Stimulated activated CD8-positive, alpha-beta memory T cell treated with anti-CD3 and anti-CD28 coated beads, Interleukin-15, amount 100 ng/mL, for 24 hours (primary cell): ENCODE results near the gene RBM38.

Experiments
- DNase-seq: peaks from one replicate; pipeline ENCODE4 v3.0.0-alpha.2; 2020; ENCODE audit warnings: low read depth

The RBM38 gene

DNA sequence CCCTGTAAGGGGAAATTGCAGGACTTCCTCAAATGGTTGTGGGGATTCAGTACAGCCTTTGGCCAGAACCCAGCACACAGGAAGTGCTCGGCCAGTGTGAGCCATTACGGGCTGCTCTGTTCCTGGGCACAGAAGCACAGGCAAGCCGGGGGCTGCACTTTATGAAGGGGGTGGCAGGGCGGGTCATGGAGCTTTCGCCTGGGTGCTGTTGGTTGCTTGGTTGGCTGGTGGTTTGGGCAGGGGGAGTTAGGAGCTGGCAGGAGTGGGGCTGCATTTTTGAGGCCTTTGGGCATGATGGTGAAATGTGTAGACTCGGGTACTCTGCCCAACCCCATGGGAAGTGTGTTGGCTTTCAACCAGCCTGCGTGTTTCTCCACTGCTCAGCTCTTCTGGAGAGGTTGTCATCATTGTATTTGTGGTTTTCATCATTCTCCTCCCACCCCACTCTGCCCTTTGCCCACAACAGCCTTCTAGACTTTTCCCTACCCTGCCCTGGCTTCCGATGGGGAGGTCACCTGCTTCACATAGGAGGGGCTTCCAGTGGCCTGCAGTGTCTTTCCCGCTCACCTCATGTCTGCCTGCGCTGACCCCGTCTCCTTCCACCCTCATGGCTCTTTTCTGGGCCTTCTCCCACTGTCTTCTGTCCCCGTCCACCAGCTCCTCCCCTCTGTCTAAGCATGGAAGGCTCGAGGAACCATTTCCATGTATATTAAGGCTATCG lies 16.1 kb upstream of the RBM38 start:
- no peak for DNase-seq

DNA sequence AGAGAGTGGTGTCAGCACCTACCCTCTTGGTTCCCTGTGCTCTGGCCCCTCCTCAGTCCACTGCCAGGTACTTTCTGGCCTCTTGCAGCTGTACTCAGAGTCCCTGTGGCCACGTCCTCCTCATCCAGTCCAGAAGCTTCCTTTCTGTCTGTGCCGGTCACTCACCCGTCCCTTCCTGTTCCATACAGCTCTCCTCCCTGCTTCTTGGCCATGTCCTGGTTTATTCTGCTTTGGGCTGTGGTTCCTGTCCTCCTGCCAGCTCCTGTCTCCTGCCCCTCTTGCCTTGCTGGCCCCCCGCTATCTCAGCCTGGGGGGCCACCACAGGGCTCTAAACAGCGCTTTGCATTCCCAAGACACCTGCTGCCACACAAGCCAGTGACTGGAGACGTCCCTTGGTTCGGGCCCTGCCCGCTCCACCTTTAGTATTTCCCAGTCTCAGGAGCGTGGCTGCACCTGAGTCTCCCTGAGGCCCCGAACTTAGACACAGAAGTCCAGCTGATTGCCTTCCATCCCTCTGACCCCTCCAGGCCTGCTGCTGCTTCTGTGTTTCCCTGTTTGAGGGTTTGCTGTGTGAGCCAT lies 15.5 kb upstream of the RBM38 start:
- no peak for DNase-seq

DNA sequence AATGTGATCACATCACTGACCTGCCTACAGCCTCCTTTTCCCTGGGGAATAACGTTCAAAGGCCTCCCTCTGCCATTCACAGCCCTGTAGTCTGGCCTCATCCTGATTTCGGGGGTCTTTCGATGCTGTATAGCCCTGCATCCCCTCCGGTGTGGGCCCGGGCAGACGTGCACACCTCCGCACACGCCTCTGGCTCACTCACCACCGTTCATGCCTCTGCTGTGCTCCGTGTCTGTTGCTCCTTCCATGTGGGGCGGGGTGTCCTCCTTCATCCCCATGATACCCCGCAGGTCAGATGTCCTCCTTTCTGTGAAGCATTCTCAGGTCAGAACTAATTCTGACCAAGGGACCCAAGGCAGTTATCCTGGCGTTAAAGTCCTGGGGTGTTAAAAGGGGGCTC lies 13.8 kb upstream of the RBM38 start:
- DNase-seq = no peak

DNA sequence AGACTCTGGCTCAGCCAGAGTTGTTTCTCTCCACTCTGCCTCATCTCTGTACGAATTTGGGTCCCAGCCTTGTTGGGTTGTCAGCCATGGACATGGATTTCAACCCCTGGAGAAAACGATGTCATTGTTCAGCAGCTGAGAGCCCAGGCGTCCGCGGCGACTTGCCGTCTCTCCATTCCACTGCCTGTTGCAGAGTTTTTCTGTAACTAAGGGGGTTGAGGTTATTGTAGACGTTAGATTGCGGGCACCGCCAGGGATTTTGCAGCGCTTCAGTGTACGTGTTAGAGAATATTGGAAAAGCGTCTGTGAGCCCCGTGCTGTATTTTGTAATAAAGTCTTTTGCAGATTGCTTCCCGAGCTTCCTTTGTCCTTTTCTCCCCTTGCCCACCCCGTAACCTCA lies 13.1 kb upstream of the RBM38 start:
- no peak for DNase-seq

DNA sequence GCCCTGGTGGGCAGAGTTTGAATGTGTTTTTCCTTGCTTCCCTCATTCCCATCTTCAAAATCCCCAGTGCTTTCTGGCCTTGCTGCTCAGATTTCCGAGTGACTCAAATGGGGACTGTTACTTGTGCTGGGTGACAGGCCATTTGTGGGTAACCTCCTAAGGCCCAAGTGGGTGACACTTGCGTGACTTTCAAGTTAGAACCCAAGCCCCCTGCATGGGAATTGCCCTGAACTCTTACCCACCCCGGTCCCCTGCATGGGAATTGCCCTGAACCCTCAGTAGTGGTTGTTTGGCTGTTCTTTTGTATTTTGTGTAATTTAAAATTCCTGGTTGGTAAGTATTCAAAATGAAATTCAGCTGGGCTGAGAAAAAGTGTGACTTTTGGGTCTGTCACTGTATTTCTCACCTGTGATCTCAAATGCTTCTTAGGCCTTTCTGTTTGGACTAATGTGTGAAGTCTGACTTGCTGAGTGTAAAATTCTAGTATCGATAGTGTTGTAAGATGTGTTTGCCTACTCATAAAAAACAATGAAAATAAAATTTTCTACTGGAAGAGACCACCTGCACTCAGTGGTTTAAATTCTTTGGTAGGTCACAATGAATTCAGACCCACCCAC lies 12.4 kb upstream of the RBM38 start:
- no peak for DNase-seq

DNA sequence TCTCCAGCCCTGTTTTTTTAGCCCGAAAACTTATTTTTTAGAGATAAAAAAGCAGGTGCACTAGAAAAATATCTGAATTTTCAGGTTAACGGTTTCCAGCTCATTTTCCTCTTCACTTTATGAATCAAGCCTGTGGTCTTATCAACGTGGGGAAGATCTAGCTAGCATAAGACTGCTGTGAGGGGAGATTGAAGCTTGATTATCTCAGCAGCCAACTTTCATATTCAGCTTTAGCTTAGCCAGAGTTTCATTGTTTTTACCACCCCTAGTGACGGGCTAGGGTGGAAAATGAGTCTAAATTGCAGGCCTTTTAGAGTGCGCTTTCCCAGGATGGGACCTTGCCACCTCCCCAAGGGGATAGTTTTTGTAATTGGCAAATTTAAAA lies 11.9 kb upstream of the RBM38 start:
- DNase-seq = no peak

DNA sequence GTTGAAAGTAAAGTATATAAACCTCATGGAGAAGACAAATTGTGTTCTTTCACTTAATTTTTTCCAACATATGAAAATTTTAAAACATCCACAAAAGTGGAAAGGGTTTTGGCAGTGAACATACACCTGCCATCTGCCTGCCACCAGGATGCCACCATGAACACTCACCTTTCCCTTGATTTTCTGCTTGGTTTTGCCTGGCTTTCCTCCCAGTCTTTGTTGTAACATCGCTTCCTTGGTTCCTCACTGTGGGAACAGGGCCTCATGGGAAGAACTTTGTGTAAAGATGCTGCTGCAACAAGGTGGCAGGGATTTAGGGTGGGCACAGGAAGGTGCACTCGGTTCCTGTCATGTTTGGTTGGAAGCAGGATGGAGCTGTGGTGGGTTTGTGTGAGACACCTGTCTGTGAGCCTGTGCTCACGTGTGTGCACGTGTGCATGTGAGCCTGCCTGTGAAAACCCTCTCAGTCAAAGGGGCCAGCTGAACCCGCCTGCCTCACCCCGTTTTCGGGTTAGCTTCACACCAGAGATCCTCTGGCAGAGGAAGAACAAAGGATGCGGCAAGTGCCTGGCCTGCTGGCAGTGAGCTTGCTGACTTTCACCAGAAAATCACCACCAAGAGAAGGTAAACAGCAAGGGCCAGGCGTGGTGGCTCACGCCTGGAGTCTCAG lies 11.0 kb upstream of the RBM38 start:
- no peak for DNase-seq

DNA sequence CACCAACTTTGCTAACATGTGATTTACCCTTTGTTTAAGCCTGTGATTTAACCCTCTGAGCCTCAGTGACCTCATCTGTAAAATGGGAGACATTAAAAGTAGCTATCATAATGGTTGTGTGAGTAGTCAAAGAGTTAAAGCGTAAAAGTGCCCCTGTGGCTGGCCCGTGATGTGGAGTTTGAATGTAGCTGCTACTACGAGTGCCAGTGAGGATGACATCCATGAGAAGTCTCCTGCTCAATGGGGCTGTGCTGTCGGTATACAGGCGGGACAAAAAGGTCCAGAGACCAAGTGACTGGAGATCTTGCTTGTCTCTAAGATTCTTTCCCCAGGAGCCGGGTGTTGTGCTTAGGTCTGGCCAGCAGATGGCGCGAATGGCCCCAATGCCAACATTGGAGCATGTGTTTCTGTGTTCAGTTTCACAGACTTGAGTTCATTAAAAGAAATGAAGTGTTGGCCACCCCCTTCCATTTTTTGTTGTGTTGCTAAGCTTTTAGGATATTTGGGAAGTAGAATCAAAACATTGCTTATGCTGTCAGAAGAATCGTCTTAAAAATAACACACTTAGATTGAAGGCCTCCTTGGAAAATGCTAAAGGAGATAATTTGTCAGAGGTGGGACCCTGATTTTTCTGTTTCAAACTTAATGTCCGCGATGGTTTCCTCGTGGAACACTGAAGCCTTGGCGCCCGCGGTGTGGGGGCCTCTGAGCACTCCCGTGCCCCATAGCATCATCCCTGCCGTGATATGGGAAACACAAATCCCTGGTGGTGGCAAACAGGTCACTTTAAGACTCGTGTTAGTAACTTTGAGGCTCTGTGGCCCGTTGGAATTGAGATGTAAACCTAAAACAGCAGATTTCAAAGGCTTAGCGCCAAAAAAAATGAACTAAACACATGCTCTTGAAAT lies 9.3 kb upstream of the RBM38 start:
- DNase-seq = peak; percentile 68

DNA sequence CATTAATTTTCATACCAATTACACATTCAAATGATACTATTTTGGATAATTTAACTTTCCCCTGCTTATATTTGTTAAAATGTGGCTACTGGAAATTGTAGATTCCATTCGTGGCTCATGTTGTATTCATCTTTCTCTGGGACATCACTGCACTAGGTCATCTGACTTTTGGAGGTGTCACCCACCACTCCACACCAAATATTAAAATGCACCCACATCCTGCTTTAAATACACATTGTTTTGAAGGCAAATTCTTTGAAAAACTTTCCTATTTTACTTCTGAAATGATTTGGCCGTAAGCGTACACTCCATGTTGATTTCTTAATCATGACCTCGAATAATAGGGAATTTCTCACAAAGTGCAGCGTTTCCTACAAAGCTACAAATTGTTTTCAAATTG lies 8.7 kb upstream of the RBM38 start:
- DNase-seq = no peak

DNA sequence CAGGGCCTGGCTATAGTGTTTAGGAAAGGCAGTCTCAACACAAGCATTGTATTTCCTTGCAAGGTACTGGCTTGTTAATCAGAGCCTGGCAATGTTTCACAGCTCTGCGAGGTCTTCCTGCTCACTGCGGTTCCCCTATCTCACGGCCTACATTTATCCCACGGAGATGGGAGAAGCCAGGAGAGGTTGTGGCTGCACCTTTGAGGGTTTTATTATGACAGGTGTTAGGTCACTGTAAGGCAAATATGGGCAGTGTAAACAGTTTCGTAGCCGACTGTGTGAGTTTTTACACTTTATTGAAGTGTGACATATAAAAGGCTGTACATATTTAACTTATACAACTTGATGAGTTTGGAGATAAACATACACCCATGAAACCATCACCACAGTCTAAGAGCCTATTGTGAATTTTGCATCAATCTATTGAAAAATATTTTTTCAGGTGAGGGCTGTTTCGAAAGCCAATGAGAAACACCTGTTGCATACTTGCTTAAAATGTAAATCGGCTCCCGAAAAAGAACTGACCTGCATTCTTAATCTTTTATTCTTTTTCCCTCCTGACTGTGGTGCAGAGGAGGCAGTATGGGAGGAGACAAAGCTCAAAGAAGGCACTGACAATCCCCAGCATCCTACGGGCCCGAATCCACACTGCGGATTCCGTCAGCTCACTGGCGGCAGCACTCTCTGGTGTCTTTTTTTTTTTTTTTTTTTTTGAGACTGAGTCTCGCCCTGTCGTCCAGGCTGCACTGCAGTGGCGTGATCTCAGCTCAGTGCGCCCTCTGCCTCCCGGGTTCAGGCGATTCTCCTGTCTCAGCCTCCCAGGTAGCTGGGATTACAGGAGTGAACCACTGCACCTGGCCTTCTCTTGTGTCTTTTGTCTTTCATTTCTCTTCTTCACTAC lies 7.5 kb upstream of the RBM38 start:
- no peak for DNase-seq

DNA sequence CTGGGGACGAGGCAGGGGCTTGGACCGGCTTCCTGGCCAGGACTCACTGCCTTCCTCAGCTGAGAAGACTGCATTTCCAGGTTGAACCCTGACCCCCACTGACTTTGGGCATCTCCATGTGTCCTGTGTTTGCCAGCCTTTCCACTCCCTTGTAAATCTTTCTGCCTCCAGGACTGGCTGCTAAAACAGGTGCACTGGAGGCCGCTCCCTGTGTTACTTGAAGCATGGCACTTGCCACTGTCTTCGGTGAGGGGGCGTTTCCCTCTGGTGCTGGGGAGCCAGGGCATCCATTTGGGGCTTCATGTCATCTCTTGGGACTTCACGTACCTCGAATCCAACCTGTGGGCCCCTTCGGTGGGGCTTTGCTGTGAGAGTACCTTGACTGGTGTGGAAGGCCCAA lies 6.7 kb upstream of the RBM38 start:
- no peak for DNase-seq

DNA sequence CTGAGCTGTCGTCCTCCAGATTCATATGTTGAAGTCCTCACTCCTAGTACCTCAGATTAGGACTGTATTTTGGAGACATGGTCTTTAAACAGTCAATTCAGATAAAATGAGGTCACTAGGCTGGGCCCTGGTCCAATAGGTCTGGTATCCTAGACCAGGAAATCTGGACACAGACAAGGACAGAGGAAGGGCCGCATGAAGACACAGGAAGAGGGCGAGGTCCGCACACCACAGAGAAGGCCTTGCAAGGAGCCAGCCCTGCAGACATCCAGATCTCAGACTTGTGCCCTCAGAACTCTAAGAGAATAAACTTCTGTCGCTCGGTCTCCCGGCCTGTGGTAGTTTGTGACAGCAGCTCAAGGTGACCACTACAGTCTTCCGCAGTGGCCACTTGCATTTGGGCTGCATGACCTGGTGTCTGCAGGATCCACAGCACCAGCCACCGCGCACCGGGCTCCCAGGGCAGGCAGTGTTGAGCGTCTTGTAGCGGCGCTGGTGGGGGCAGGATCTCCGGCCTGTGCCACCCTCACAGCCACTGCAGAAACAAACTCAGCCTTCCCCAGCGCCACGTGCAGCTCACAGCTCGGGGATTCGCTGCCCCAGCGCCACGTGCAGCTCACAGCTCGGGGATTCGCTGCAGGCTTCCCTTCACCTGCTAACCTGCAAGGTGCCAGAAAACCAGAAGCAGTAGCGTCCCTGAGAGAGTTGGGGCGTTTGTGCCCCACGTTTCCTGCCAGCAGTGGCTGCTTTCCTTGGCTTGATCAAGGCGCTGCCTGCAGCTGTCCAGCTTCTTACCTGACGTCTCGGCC lies 6.0 kb upstream of the RBM38 start:
- no peak for DNase-seq

DNA sequence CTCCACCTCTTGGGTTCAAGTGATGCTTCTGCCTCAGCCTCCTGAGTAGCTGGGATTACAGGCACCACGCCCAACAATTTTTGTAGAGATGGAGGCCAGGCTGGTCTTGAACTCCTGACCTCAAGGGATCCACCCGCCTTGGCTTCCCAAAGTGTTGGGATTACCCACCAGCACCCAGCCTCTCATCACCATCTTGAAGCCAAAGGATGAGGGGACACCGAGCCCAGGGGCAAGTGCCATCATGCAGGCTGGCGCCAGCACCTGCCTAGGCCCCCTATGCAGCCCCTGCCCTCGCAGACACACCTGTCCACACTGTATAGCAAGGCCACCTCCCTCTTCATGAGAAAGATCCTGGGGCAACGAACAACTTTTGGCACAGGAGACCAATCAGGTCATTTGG lies 5.3 kb upstream of the RBM38 start:
- no peak for DNase-seq

DNA sequence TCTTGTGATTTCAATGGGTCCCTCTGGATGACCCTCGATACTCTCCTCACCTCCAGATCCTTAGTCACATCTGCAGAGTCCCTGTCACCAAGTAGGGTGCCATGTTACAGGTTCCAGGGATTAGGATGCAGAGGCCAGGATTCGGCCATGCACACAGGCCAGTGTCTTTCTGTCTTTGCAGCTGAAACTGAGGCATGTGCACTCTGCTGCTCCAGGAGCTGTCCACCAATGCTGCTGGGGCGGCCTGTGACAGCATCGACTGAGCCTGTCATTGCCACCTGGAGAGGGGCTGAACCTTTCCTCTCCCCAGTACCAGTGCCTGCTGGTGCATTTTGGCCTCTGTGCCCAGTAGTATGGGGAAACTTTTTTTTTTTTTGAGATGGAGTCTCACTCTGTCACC lies 4.4 kb upstream of the RBM38 start:
- DNase-seq = no peak

DNA sequence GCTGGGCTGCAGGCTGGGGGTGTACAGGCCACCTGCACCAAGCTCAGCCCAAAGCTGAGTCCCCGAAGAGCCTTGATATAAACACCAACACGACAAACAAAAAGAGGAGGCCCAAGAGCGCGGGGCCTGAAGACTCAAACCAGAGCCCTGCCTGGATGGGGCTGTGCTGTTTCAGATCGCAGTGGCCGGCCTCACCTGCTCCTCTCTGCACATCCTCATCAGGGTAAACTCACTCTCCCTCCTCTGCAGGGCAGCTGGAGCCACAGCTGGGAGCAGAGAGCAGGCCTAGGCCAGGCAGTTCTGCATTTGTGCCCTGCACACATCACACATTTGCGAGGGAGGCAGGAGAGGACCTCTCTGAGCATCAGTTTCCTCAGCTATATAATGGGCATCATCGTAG lies 3.7 kb upstream of the RBM38 start:
- DNase-seq = no peak

DNA sequence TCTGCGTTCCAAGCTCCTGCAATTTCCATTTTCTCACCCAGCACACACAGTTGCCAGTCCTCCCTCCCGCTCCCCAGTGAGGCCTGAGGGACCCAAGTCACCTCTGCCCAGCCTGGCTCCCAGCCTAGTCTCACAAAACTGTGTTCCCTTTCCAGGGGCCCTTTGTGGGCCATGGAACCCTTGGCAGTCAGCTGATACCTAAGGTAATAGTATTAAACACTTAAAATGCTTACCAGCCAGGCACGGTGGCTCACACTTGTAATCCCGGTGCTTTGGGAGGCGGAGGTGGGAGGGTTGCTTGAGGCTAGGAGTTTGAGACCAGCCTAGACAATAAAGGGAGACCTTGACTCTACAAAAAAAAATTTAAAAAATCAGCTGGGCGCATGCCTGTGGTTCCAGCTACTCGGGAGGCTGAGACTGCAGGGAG lies 3.2 kb upstream of the RBM38 start:
- no peak for DNase-seq

DNA sequence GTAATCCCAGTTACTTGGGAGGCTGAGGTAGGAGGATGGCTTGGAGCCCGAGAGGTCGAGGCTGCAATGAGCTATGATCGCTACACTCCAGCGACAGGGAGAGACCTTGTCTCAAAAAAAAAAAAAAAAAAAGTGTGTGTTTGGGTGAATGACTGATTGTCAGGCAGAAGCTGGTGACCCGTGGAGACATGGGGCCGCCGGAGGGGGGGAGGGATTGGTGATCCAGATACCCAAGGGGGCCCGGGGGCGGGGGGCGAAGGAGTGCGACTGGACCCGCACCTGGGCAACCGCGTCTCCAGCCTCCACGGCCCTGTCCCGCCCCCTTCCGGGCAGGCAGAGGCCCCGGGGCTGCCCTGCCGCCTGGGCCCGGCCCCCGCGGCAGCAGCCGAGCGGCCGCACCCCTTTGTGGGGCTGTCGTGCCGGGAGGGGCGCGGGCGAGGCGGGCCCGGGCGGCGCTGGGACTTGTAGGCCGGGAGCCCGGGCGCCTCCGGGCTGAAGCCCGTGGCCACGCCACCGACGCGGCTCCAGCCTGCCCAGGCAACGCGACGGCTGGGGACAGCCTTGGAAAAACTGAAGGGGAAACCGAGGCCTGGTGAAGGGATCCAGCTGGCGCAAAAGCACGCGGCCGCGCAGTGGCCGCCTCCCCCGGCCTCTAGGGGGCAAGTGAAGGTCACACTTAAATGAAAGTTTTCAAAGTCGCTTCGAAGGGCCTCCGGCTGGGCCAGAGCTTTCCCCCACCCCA lies 2.1 kb upstream of the RBM38 start:
- DNase-seq = no peak

DNA sequence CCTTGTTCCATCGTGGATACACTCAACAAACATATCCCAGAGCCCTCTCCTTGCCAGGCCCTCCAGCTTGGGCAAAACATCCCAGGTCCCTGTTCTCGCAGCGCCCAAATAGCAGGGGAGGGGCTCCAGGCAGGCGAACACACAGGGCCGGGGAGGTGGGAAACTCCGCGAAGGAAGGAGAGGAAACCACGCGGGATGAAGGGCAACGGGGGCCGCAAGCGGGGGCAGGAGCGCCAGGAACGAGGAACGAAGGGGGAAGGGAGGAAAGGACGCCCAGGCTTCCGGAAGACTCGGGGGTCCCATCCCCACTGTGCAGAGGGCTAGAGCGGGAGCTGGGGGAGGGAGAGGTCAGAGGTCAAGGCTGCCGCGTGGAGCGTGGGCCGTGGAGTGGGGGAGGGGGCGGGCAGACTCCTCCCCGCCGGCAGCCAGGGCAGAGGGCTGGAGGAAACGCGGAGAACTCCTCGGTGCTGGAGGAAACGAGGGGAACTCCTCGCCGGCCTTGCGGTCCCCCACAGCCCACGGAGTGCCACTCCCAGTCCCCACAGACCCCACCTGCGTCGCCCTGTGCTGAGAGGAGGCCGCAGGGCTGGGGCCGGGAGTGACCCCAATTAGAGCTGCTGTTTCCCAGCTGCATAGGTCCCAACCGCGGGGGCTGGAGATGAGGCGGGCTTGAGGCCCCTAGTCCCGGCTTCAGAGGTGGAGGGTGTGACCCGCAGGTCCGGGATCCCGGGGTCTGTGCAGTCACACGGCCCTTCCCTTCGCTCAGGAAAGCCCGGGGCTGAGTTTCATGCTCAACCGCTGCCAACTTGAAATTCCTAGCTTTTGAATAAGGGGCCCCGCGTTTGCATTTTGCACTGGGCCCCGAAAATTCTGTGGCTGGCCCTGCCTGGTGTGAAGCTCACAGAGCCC lies 1.2 kb upstream of the RBM38 start:
- peak; percentile 52 for DNase-seq
